Gastroesophageal sphincter (tissue), 4 donors: ENCODE data around the gene GON7. TPM values are rescaled to one million over a fixed set of nuclear protein-coding genes. Genes with fewer than 3 reads are reported as not detected.
"Not testable (repeated sequence)": the region's sequence is repeated elsewhere in the genome, so short reads cannot be mapped to it uniquely, and the experiment has no call there.

ENCODE experiments used
- ATAC-seq: fragments of 150-250 bp; one replicate; pipeline ENCODE4 v1.9.1; 2016; ENCODE audit warnings: mild to moderate bottlenecking, moderate library complexity
- H3K27ac ChIP-seq, 4 donors: fragments of 200-600 bp; sonication (generic) in 3 of 4; 1 replicate in 3 of 4; 2 replicates in 1 of 4; pipeline ENCODE4 v1.5.1; 2016 to 2019
- H3K27me3 ChIP-seq: fragments of 200-600 bp; sonication (generic); one replicate; pipeline ENCODE4 v1.5.1; 2019
- H3K36me3 ChIP-seq, 2 donors: fragments of 200-600 bp; sonication (generic); one replicate each; pipeline ENCODE4 v1.5.1; 2019; ENCODE audit warnings: control low read depth in 1 of 2
- H3K4me1 ChIP-seq, 3 donors: fragments of 200-600 bp; sonication (generic); 1 replicate in 2 of 3; 2 replicates in 1 of 3; pipeline ENCODE4 v1.5.1; 2016 to 2019; ENCODE audit warnings: control low read depth in 2 of 3
- H3K4me3 ChIP-seq, 2 donors: fragments of 200-600 bp; sonication (generic); one replicate each; pipeline ENCODE4 v1.5.1; 2019; ENCODE audit warnings: mild to moderate bottlenecking in 1 of 2, moderate library complexity in 1 of 2
- H3K9me3 ChIP-seq, 3 donors: fragments of 200-600 bp; sonication (generic); one replicate each; pipeline ENCODE4 v1.5.1; 2017 to 2019; ENCODE audit warnings: control low read depth in 2 of 3
- CTCF ChIP-seq, 4 experiments: fragments of 200-600 bp in 2 of 4; fragments of 450-650 bp in 2 of 4; sonication (generic) in 1 of 4; IDR thresholded peaks; one replicate each; pipeline ENCODE4 v1.5.1; 2017 to 2019; ENCODE audit warnings: antibody characterized with exemption in 4 of 4, mild to moderate bottlenecking in 2 of 4, moderate library complexity in 2 of 4
- EP300 ChIP-seq: sonication (generic); formaldehyde crosslinking; IDR thresholded peaks from one replicate; pipeline ENCODE4 v1.6.1; 2017; ENCODE audit warnings: antibody characterized with exemption, mild to moderate bottlenecking
- POLR2A ChIP-seq, 2 donors: fragments of 450-650 bp; IDR thresholded peaks; one replicate each; pipeline ENCODE4 v1.6.1; 2017; ENCODE audit warnings: antibody characterized with exemption in 2 of 2, mild to moderate bottlenecking in 2 of 2, moderate library complexity in 1 of 2
- POLR2AphosphoS5 ChIP-seq: sonication (generic); formaldehyde crosslinking; IDR thresholded peaks from one replicate; pipeline ENCODE4 v1.6.1; 2017; ENCODE audit warnings: antibody characterized with exemption
- whole genome bisulfite sequencing, 2 donors: methylation state at CpG; one replicate each; pipeline ENCODE4 v1.1.5; 2018; ENCODE audit warnings: low coverage in 1 of 2; 5-methylcytosine and 5-hydroxymethylcytosine counted together
- total RNA-seq, 4 donors: library from RNA; depleted of rRNA; stranded (reverse); fragments of >200 nt; gene quantifications; one replicate each; pipeline ENCODE4 v1.1.0, GENCODE V29; 2016

Gene GON7
- total RNA-seq, 4 donors from 2014 or later, result 10.5 to 20.4 (median 14.7) TPM

GRCh38 chr14:93171376-93171775, 35.5 kb downstream of the GON7 start:
- no peak for ATAC-seq
- TF ChIP-seq POLR2A (IDR thresholded peaks at IDR 0.05), result no peak
- TF ChIP-seq POLR2AphosphoS5, result no peak
- no peak for TF ChIP-seq CTCF (IDR thresholded peaks at IDR 0.05)
- no peak for TF ChIP-seq EP300
- Histone ChIP-seq H3K9me3 (no peaks in the 10 kb centered on the region), H3K27me3 (no peaks in the 10 kb centered on the region), H3K36me3 (no peaks in the 10 kb centered on the region), H3K4me3 (no peak overlapping the region), H3K4me1 (no peaks in the 10 kb centered on the region), H3K27ac (no peak overlapping the region)
- WGBS, 2 donors, result 93% methylated on average over 4 of the region's 4 CpGs; no CpG with 5 or more reads in 1 of the 2 donors

- ATAC-seq, result not testable (repeated sequence)
Observed at GRCh38 chr14:93170141-93170540, 36.7 kb downstream of the GON7 start.

GRCh38 chr14:93169619-93170018, 37.2 kb downstream of the GON7 start:
- ATAC-seq, H3K9me3 ChIP-seq, H3K36me3 ChIP-seq, H3K27me3 ChIP-seq, H3K27ac ChIP-seq, H3K4me1 ChIP-seq, H3K4me3 ChIP-seq: not testable (repeated sequence)
- 29% methylated on average over 1 of the region's 6 CpGs; no CpG with 5 or more reads in 1 of the 2 donors for WGBS, 2 donors

More at GRCh38 chr14:93170141-93170540, 36.7 kb downstream of the GON7 start:
- WGBS, 2 donors, result no CpG with 5 or more reads among the region's 20 CpGs
- H3K27ac ChIP-seq, H3K36me3 ChIP-seq, H3K4me1 ChIP-seq, H3K4me3 ChIP-seq, H3K9me3 ChIP-seq, H3K27me3 ChIP-seq: not testable (repeated sequence)

- H3K27me3 ChIP-seq, H3K27ac ChIP-seq, H3K4me3 ChIP-seq, H3K36me3 ChIP-seq, H3K9me3 ChIP-seq, ATAC-seq, H3K4me1 ChIP-seq: not testable (repeated sequence)
- WGBS, 2 donors, result 67 to 80% methylated on average over 1 to 8 of the region's 9 CpGs
Observed at GRCh38 chr14:93168610-93169009, 38.3 kb downstream of the GON7 start.

- WGBS, 2 donors, result 87 to 89% methylated on average over 17 to 21 of the region's 26 CpGs
- not testable (repeated sequence) for ATAC-seq, H3K36me3 ChIP-seq, H3K27me3 ChIP-seq, H3K4me1 ChIP-seq, H3K9me3 ChIP-seq, H3K27ac ChIP-seq, H3K4me3 ChIP-seq
Observed at GRCh38 chr14:93165271-93166265, 41.3 kb downstream of the GON7 start.

GRCh38 chr14:93163564-93163963, 43.3 kb downstream of the GON7 start:
- ATAC-seq, result no peak
- no peak for TF ChIP-seq CTCF (IDR thresholded peaks at IDR 0.05)
- no peak for TF ChIP-seq POLR2AphosphoS5
- TF ChIP-seq POLR2A (IDR thresholded peaks at IDR 0.05), result no peak
- no peak for TF ChIP-seq EP300
- 60 to 65% methylated on average over 3 to 5 of the region's 5 CpGs for WGBS, 2 donors

GRCh38 chr14:93161411-93161940, 45.4 kb downstream of the GON7 start:
- Histone ChIP-seq H3K36me3 (no peaks in the 10 kb centered on the region), H3K4me3 (no peak overlapping the region), H3K9me3 (no peaks in the 10 kb centered on the region), H3K27me3 (no peaks in the 10 kb centered on the region), H3K4me1 (no peaks in the 10 kb centered on the region), H3K27ac (no peak overlapping the region)
- no peak for TF ChIP-seq CTCF (IDR thresholded peaks at IDR 0.05)
- TF ChIP-seq EP300, result no peak
- TF ChIP-seq POLR2A (IDR thresholded peaks at IDR 0.05), result no peak
- WGBS, 2 donors, result 53 to 66% methylated on average over 3 of the region's 4 CpGs
- no peak for ATAC-seq

More at GRCh38 chr14:93163564-93163963, 43.3 kb downstream of the GON7 start:
- Histone ChIP-seq H3K36me3 (no peaks in the 10 kb centered on the region), H3K9me3 (no peaks in the 10 kb centered on the region), H3K4me1 (no peaks in the 10 kb centered on the region), H3K27ac (no peak overlapping the region), H3K27me3 (no peaks in the 10 kb centered on the region), H3K4me3 (no peak overlapping the region)
